SH-SY5Y (cell line): Measurements from ENCODE around the gene COL18A1.

Source experiments
- GATA2 ChIP-seq: IDR thresholded peaks from 2 replicates; pipeline ENCODE4 v1.6.1; 2011; ENCODE audit warnings: mild to moderate bottlenecking, low read depth, low read length
- GATA3 ChIP-seq: IDR thresholded peaks from 2 replicates; pipeline ENCODE4 v1.6.1; 2011; ENCODE audit warnings: low read depth, mild to moderate bottlenecking, low read length, moderate library complexity

Gene COL18A1

DNA sequence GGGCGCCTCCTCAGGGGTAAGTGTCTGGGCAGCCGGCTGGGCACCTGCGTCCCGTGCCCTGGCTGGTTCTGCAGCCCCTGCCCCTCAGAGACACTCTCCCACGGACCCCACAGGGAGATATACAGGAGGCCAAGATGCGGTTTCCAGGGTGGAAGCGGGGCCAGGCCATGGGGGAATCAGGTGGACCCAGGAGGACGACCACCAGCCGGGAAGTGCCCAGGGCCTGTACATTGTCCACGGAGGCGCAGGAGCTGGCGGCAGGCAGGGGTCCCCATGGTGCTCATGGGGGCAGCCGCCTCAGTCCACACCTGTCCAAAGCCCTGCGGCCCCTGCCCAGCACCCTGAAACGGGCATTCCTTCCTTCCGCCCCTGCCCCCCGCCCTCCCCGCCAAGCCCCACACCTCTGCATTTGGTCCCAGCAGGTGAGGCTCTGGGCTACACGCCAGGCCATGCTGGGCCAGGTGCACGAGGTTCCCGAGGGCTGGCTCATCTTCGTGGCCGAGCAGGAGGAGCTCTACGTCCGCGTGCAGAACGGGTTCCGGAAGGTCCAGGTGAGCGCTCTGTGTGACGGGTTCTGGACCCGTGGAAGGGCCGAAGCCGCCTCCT lies 100.6 kb downstream of the COL18A1 start:
- TF ChIP-seq GATA2, result no peak
- no peak for TF ChIP-seq GATA3

DNA sequence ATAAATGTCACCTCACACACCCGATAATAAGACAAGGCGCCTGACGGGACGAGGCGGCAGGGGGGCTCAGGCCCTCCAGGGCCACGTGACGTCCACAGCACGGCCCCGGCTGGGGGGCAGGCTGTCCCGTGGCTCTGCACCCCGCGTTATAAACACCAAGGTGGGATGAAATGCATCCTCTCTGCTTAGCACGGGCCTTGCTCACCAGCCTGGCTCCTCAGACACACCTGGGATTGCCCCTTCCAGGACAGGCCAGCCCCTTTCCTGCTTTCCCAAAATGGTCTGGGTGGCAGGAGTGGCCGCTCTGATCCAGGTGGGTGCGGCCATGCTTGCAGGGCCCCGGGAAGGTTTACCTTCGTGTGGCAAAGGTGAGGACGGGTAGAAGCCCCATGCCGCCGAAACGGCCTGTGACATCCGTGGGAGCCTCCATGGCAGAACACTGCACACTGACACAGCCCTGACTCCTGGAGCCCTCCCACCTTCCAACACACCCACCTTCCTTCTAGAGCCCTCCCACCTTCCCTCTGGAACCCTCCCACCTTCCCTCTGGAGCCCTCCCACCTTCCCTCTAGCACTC lies 101.4 kb downstream of the COL18A1 start:
- TF ChIP-seq GATA2 (no peak), GATA3 (no peak)

DNA sequence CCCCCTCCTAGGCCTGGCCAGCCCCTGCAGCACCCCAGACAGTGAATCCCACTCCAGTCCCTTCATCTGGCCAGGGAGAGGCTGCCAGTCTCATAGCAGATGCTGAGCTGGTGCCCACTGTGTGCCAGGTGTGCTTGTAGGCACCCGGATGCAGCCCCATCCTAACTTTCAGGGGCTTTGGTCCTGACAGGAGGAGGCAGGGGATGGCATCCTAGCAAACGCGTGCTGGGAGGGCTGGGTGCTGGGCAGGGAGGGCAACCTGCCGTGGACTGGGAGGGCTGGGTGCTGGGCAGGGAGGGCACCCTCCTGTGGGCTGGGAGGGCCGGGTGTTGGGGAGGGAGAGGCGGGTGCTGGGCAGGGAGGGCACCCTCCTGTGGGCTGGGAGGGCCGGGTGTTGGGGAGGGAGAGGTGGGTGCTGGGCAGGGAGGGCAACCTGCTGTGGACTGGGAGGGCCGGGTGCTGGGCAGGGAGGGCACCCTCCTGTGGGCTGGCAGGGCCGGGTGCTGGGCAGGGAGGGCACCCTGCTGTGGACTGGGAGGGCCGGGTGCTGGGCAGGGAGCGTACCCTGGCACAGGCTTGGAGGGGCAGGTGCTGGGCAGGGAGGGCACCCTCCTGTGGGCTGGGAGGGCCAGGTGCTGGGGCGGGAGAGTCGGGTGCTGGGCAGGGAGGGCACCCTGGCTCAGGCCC lies 102.0 kb downstream of the COL18A1 start:
- no peak for TF ChIP-seq GATA3
- TF ChIP-seq GATA2, result no peak

DNA sequence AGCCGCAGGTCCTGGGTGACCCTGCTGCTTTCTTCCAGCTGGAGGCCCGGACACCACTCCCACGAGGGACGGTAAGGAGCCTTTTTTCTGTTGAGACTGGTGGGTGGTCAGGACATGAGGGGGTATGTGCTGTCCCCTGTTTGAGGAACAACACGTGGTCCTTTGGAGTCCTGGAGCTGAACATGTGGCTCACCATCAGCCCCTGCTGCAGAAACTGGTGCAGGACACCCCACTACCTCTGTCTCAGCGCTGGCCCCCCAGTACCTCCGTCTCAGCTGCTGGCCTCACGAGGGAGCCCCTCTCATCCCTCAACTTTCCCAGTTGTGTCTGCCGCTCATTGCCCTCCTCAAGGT lies 102.5 kb downstream of the COL18A1 start:
- no peak for TF ChIP-seq GATA2
- no peak for TF ChIP-seq GATA3

DNA sequence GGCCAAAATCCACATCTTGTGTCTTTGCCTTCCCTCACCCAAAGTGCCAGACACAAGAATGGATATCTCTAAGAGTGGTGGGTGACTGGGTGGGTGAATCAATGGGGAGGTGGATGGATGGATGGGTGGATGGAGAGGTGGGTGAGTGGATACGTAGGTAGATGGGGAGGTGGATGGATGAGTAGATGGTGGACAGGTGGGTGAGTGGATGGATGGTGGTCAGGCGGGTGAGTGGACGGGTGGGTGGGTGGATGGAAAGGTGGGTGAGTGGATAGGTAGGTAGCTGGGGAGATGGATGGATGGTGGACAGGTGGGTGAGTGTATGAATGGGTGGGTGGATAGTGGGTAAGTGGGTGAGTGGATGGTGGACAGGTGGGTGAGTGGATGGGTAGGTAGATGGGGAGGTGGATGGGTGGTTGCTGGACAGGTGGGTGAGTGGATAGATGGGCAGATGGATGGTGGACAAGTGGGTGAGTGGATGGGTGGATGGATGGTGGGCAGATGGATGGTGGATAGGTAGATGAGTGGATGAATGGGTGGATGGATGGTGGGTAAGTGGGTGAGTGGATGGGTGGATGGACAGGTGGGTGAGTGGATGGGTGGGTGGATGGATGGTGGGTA lies 103.0 kb downstream of the COL18A1 start:
- no peak for TF ChIP-seq GATA3

DNA sequence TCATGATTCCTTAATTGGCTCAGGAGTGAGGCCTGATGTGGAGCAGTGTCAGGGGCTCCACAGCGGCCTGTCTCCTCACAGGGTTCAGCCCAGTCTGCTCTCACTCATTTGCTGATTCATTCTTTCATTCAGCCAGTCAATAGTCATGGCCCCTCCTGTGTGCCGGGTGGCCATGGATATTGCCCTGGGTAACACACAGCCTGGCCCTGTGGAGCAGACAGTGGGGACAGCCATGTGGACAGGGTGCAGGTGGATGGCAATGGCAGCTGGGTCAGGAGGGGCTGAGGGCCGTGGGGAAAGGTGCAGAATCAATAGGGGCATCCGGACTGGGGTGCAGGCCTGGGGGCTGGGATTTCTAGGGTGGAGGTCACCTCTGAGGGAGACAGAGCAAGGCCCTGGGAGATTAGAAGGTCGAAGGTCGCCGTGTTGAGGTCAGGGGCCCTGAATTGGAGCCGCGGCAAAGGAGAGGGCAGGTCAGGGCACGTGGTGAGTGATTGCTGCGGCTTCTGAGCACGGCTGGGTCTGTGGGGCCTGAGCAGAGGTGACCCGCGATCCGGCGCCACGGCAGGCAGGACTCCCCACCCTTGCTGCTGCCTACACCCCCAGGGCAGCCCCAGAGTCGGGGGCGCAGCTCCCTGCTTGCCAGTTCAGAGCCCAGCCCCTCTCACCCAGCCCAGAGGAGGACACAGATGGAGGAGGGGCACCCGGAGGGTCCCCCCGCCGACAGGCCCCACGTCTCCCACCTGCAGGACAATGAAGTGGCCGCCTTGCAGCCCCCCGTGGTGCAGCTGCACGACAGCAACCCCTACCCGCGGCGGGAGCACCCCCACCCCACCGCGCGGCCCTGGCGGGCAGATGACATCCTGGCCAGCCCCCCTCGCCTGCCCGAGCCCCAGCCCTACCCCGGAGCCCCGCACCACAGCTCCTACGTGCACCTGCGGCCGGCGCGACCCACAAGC lies 103.9 kb downstream of the COL18A1 start:
- no peak for TF ChIP-seq GATA3
- TF ChIP-seq GATA2, result no peak

DNA sequence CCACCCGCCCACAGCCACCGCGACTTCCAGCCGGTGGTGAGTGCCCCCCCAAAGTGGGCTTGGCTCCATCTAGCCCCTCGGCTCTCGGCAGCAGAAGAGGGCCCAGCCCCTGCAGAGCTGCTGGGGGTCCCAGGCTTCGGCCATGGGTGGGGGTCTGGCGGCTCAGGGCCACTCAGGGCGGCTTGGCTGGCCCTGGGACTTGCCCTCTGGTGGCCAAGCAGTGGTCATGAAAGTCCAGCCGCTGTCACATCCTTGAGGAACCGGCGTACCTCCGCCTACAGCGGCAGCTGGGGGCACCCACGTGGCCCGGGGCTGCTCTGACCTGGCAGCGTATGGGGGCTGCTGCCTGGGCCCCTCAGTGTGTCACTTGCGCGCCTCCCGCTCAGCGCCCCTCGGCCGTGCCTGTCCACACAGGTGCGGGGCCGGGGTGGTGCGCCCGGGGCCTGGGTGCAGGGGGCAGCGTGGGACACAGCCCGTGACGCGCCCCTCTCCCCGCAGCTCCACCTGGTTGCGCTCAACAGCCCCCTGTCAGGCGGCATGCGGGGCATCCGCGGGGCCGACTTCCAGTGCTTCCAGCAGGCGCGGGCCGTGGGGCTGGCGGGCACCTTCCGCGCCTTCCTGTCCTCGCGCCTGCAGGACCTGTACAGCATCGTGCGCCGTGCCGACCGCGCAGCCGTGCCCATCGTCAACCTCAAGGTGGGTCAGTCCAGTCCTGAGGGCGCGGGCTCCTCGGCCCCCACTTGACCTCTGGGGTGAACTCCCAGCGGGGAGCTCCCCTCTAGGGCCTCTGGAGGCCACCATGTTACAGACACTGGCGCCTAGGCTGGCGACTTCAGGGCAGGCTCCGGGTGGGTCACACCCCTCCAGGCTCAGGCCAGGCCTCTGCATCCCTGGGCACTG lies 104.9 kb downstream of the COL18A1 start:
- TF ChIP-seq GATA2 (no peak), GATA3 (no peak)

DNA sequence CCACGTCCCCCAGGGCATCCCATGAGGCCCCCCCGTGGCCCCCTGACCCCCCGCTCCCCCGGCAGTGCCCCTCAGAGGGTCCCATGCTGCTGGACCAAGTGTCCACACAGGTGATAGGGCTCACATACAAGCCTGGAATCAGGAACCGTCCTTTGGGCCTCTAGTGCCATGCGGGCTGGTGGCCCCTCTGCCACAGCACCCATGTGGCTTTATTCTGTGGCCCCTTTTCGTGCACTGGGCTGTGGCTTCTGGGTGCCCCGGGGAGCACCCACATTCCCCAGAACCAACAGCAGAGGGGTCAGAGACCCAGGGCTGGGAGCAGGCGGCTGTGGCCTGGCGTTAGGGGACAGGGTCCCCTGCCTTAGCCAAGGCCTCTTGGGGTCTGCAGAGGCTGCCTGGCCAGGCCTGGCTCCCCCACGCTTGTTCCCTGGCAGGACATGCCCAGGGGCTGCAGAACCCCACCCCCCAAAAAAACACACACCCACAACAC lies 105.5 kb downstream of the COL18A1 start:
- TF ChIP-seq GATA3, result no peak
- no peak for TF ChIP-seq GATA2

DNA sequence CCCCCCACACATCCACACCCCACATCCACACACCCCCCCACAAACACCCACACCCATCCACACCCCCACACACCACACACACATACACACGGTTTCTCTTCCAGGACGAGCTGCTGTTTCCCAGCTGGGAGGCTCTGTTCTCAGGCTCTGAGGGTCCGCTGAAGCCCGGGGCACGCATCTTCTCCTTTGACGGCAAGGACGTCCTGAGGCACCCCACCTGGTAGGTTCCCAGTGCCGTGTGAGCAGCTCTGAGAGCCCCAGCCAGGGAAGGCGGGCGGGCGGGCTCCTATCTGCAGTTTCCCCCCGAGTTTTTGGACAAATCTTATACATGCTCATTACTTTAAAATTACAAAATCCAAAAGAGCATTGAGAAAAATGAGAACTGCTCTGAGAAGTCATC lies 106.0 kb downstream of the COL18A1 start:
- TF ChIP-seq GATA3, result no peak
- TF ChIP-seq GATA2, result no peak

DNA sequence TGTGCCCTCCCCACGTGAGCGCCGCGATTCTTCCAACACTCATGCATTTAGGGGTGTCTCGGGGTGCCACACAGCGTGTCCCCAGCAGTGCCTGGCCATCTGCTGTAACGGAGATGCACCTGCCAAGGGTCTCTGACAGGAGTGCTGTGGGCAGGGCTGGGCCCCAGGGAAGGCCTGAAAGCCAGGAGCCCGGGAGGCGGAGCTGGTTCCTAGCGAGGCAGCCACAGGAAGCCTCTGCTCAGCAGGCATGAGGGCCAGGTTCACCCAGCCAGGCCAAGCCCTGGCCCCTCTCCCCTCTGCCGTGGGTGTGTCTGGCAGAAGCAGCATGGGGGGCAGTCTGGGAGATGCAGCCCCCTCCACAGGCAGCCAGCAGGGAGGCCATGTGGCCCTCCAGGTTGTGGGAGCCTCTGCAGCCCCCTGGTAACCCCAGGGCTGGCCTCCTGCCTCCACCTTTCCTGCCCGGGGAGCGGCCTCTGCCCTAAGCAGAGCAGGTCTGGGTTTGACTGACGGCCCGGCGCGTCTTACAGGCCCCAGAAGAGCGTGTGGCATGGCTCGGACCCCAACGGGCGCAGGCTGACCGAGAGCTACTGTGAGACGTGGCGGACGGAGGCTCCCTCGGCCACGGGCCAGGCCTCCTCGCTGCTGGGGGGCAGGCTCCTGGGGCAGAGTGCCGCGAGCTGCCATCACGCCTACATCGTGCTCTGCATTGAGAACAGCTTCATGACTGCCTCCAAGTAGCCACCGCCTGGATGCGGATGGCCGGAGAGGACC lies 106.9 kb downstream of the COL18A1 start:
- no peak for TF ChIP-seq GATA3
- TF ChIP-seq GATA2, result no peak

DNA sequence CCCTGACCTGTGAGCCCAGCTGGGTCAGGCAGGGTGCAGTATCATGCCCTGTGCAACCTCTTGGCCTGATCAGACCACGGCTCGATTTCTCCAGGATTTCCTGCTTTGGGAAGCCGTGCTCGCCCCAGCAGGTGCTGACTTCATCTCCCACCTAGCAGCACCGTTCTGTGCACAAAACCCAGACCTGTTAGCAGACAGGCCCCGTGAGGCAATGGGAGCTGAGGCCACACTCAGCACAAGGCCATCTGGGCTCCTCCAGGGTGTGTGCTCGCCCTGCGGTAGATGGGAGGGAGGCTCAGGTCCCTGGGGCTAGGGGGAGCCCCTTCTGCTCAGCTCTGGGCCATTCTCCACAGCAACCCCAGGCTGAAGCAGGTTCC lies 107.6 kb downstream of the COL18A1 start:
- no peak for TF ChIP-seq GATA2
- TF ChIP-seq GATA3, result no peak

DNA sequence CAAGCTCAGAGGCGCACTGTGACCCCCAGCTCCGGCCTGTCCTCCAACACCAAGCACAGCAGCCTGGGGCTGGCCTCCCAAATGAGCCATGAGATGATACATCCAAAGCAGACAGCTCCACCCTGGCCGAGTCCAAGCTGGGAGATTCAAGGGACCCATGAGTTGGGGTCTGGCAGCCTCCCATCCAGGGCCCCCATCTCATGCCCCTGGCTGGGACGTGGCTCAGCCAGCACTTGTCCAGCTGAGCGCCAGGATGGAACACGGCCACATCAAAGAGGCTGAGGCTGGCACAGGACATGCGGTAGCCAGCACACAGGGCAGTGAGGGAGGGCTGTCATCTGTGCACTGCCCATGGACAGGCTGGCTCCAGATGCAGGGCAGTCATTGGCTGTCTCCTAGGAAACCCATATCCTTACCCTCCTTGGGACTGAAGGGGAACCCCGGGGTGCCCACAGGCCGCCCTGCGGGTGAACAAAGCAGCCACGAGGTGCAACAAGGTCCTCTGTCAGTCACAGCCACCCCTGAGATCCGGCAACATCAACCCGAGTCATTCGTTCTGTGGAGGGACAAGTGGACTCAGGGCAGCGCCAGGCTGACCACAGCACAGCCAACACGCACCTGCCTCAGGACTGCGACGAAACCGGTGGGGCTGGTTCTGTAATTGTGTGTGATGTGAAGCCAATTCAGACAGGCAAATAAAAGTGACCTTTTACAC lies 108.2 kb downstream of the COL18A1 start:
- TF ChIP-seq GATA3, result no peak
- no peak for TF ChIP-seq GATA2
